Measurements from ENCODE around the gene AGPAT3.

AGPAT3 gene

DNA sequence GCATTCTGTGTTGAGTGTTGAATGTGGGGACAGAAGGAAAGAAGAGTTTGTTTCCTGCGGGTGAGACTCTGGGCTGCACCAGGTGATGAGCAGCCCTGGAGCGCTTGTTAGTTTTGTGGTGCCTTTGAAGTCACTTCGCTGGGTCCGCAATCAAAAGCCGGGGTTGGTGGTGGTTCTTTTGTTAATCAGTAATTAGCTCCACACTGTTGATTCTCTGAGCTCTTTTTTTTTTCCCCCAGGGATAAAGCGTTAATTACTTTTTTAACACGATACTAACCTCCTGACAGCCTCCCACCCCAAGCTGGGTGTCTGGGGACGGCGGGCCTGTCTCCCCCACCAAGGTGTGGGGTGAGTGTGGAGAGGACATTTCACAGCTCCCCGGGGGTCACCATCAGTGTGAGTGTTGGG, 56.6 kb downstream of the AGPAT3 start:
- no peaks in the 10 kb centered on the region; the same call in 1 of the 2 replicates for H3K36me3 ChIP-seq (ENCODE audit: low read depth)
- no peaks in the 10 kb centered on the region for H3K9me3 ChIP-seq (ENCODE audit: severe bottlenecking)
- ATAC-seq (ENCODE audit: low read depth) (no peak), DNase-seq (ENCODE audit: low spot score) (no peak)
- no peak overlapping the region for H3K4me3 ChIP-seq (ENCODE audit: severe bottlenecking)
- H3K27me3 ChIP-seq (ENCODE audit: insufficient read depth, poor library complexity, severe bottlenecking) = no peaks in the 10 kb centered on the region
- TF ChIP-seq, protein P1, sequence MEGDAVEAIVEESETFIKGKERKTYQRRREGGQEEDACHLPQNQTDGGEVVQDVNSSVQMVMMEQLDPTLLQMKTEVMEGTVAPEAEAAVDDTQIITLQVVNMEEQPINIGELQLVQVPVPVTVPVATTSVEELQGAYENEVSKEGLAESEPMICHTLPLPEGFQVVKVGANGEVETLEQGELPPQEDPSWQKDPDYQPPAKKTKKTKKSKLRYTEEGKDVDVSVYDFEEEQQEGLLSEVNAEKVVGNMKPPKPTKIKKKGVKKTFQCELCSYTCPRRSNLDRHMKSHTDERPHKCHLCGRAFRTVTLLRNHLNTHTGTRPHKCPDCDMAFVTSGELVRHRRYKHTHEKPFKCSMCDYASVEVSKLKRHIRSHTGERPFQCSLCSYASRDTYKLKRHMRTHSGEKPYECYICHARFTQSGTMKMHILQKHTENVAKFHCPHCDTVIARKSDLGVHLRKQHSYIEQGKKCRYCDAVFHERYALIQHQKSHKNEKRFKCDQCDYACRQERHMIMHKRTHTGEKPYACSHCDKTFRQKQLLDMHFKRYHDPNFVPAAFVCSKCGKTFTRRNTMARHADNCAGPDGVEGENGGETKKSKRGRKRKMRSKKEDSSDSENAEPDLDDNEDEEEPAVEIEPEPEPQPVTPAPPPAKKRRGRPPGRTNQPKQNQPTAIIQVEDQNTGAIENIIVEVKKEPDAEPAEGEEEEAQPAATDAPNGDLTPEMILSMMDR (IDR thresholded peaks at IDR 0.05; ENCODE audit: poor library complexity, severe bottlenecking) = no peak
- H3K27ac ChIP-seq (ENCODE audit: poor library complexity, severe bottlenecking) = no peak overlapping the region
- no peaks in the 10 kb centered on the region for H3K4me1 ChIP-seq (ENCODE audit: insufficient read depth, poor library complexity, severe bottlenecking)

DNA sequence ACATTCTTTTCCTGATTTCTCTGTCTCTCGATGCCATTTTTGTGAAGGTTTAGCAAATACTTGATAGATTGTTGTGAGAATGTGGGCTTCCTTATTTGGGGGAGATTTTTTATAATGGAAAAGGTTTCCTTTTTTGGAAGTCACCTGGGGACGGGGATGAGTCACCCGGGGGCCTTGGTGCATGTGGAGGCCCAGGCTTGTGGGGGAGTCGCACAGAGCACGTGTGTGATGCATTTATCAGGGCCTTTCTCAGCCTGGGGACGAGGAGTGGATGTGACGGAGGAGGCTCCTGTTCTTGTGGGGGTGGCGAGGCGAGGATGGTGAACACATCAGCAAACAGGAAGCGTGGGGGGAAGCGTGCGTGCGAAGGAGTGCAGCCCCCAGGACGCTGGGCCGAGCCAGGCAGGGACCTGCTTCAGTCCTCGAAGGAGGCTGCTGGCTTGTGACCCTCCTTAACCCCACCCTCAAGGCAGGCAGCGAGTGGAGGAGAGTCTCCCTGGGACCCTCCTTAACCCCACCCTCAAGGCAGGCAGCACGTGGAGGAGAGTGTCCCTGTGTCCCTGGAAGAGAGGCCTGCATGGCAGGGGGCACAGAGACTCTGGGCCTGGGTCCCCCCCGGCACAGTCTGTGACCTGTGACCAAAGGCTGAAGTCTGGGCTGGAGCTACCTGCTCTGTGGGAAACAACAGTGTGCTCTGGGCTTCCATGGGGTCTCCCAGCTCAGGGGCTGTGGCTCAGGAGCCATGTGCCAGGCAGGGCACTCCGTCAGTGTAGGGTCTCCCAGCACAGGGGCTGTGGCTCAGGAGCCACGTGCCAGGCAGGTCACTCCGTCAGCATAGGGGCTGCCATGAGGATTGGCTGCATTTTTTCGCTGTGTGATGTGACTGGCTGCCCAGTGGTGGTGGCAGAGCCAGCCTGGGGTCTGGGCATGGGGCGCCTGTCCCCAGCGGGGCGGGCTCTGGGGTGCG, 57.2 kb downstream of the AGPAT3 start:
- Histone ChIP-seq H3K4me1 (ENCODE audit: insufficient read depth, poor library complexity, severe bottlenecking) (no peaks in the 10 kb centered on the region), H3K4me3 (ENCODE audit: severe bottlenecking) (no peak overlapping the region), H3K27me3 (ENCODE audit: insufficient read depth, poor library complexity, severe bottlenecking) (no peaks in the 10 kb centered on the region), H3K9me3 (ENCODE audit: severe bottlenecking) (no peaks in the 10 kb centered on the region), H3K36me3 (ENCODE audit: low read depth) (no peaks in the 10 kb centered on the region; the same call in 1 of the 2 replicates), H3K27ac (ENCODE audit: poor library complexity, severe bottlenecking) (no peak overlapping the region)
- DNase-seq (ENCODE audit: low spot score) (no peak), ATAC-seq (ENCODE audit: low read depth) (no peak)
- TF ChIP-seq, protein P1 (IDR thresholded peaks at IDR 0.05; ENCODE audit: poor library complexity, severe bottlenecking) = no peak

DNA sequence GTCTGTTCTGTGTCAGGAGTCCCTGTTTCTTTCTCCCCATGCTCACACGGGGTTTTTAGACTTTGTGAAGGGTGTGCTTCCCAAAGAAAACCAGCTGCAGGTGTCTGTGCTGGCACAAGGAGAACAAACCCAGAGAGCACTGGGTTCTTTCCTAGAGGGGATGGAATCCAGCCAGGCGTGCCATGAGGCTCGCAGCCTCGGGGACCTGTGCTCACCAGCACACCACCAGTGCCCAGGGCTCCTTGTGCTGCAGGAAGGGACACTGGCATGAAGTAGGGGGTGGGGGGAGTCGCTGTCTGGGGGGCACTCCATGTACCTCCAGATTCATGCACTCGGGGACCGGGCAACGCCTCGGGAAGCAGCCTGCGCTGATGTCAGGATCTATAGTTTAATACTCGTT, 57.9 kb downstream of the AGPAT3 start:
- Histone ChIP-seq H3K9me3 (ENCODE audit: severe bottlenecking) (no peaks in the 10 kb centered on the region), H3K4me3 (ENCODE audit: severe bottlenecking) (no peak overlapping the region), H3K4me1 (ENCODE audit: insufficient read depth, poor library complexity, severe bottlenecking) (no peaks in the 10 kb centered on the region), H3K27me3 (ENCODE audit: insufficient read depth, poor library complexity, severe bottlenecking) (no peaks in the 10 kb centered on the region), H3K36me3 (ENCODE audit: low read depth) (no peaks in the 10 kb centered on the region; the same call in 1 of the 2 replicates), H3K27ac (ENCODE audit: poor library complexity, severe bottlenecking) (no peak overlapping the region)
- ATAC-seq (ENCODE audit: low read depth) (no peak), DNase-seq (ENCODE audit: low spot score) (no peak)
- TF ChIP-seq, protein P1 (IDR thresholded peaks at IDR 0.05; ENCODE audit: poor library complexity, severe bottlenecking) = no peak

DNA sequence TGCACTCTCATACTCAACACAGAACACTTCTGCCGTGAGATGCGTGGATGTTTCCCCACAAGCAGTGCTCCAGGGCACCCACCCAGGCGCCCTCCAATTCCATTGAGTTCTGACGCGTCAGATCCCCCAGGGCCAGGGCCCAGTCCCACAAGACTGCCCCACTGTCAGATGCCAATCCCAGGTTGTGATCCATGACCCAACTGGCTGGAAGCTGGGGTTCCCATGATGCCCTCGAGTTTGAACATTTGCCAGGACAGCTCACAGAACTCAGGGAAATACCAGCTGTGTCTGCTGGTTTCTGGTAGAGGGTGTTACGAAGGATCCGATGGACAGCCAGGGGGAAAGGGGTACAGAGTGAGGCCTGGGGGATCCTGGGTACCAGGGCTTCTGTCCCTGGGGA, 58.4 kb downstream of the AGPAT3 start:
- Histone ChIP-seq H3K27me3 (ENCODE audit: insufficient read depth, poor library complexity, severe bottlenecking) (no peaks in the 10 kb centered on the region), H3K4me3 (ENCODE audit: severe bottlenecking) (no peak overlapping the region), H3K9me3 (ENCODE audit: severe bottlenecking) (no peaks in the 10 kb centered on the region), H3K27ac (ENCODE audit: poor library complexity, severe bottlenecking) (no peak overlapping the region), H3K36me3 (ENCODE audit: low read depth) (no peaks in the 10 kb centered on the region; the same call in 1 of the 2 replicates), H3K4me1 (ENCODE audit: insufficient read depth, poor library complexity, severe bottlenecking) (no peaks in the 10 kb centered on the region)
- TF ChIP-seq, protein P1 (IDR thresholded peaks at IDR 0.05; ENCODE audit: poor library complexity, severe bottlenecking) = no peak
- DNase-seq (ENCODE audit: low spot score) (no peak), ATAC-seq (ENCODE audit: low read depth) (no peak)

Data from RWPE2 (cell line).